GM23248 (cell line): ENCODE measurements around the gene IFNGR1.
"Not testable (repeated sequence)": the region's sequence is repeated elsewhere in the genome, so short reads cannot be mapped to it uniquely, and the experiment has no call there.

Experiments
- EZH2 ChIP-seq: fragments of 200-600 bp; sonication (generic); IDR thresholded peaks from 2 replicates; pipeline ENCODE4 v1.6.1; 2018; ENCODE audit warnings: antibody characterized with exemption, mild to moderate bottlenecking; ENCODE audit not compliant: insufficient read depth, poor library complexity, severe bottlenecking
- EZH2phosphoT487 ChIP-seq: fragments of 200-600 bp; sonication (generic); IDR thresholded peaks from 2 replicates; pipeline ENCODE4 v1.6.1; 2018; ENCODE audit warnings: antibody characterized with exemption, moderate library complexity, mild to moderate bottlenecking, low read depth; ENCODE audit not compliant: insufficient read depth

- TF ChIP-seq EZH2, EZH2phosphoT487: not testable (repeated sequence)
Measured at GRCh38 chr6:137254430-137254829, 35.2 kb upstream of the IFNGR1 start.
